ENCODE measurements around the gene SUSD1. TPM values are rescaled to one million over a fixed set of nuclear protein-coding genes. Genes with fewer than 3 reads are reported as not detected.

Gene SUSD1
- total and polyA plus RNA-seq, 4 donors: 1.2 to 19.0 (median 3.2) TPM

- H3K36me3 ChIP-seq (ENCODE audit: control insufficient read depth in 4 of 4, insufficient read depth in 3 of 4, low read depth in 1 of 4, low read length in 3 of 4): no peaks in the 10 kb centered on the region
- H3K4me1 ChIP-seq (ENCODE audit: control insufficient read depth in 4 of 4, insufficient read depth in 4 of 4, low read length in 3 of 4): peaks cover 0 to 9% (median 7%) of the 10 kb centered on the region in 4 donors
- WGBS: 98% methylated on average over 2 of the region's 2 CpGs
- no peak overlapping the region for H3K4me3 ChIP-seq (ENCODE audit: low read depth in 1 of 3, low read length in 3 of 3)
- no peaks in the 10 kb centered on the region for H3K27me3 ChIP-seq (ENCODE audit: control insufficient read depth in 4 of 4, insufficient read depth in 4 of 4, low read length in 3 of 4)
- TF ChIP-seq MAX (IDR thresholded peaks at IDR 0.05) (no peak), FOXA2 (IDR thresholded peaks at IDR 0.05) (no peak), HNF4G (IDR thresholded peaks at IDR 0.05) (no peak)
- H3K9ac ChIP-seq (ENCODE audit: low read depth in 1 of 2, low read length in 2 of 2): no peak overlapping the region
- H3K9me3 ChIP-seq (ENCODE audit: control insufficient read depth in 4 of 4, low read length in 3 of 4): no peaks in the 10 kb centered on the region
- no peak for DNase-seq (ENCODE audit: low spot score)
- no peak overlapping the region for H3K27ac ChIP-seq (ENCODE audit: low read depth in 1 of 2, low read length in 2 of 2)
Observed at GRCh38 chr9:112130347-112130746, 44.8 kb downstream of the SUSD1 start.

- WGBS: 94% methylated on average over 6 of the region's 6 CpGs
- no peaks in the 10 kb centered on the region for H3K27me3 ChIP-seq (ENCODE audit: control insufficient read depth in 4 of 4, insufficient read depth in 4 of 4, low read length in 3 of 4)
- no peak overlapping the region for H3K4me3 ChIP-seq (ENCODE audit: low read depth in 1 of 3, low read length in 3 of 3)
- no peak overlapping the region for H3K9ac ChIP-seq (ENCODE audit: low read depth in 1 of 2, low read length in 2 of 2)
- H3K36me3 ChIP-seq (ENCODE audit: control insufficient read depth in 4 of 4, insufficient read depth in 3 of 4, low read depth in 1 of 4, low read length in 3 of 4): no peaks in the 10 kb centered on the region
- H3K4me1 ChIP-seq (ENCODE audit: control insufficient read depth in 4 of 4, insufficient read depth in 4 of 4, low read length in 3 of 4): peaks cover 0 to 9% (median 7%) of the 10 kb centered on the region in 4 donors
- no peak overlapping the region for H3K27ac ChIP-seq (ENCODE audit: low read depth in 1 of 2, low read length in 2 of 2)
- no peak for DNase-seq (ENCODE audit: low spot score)
- H3K9me3 ChIP-seq (ENCODE audit: control insufficient read depth in 4 of 4, low read length in 3 of 4): no peaks in the 10 kb centered on the region
- TF ChIP-seq HNF4G (IDR thresholded peaks at IDR 0.05): no peak
- no peak for TF ChIP-seq REST (IDR thresholded peaks at IDR 0.05)
- no peak for TF ChIP-seq TAF1 (conservative IDR thresholded peaks at IDR 0.05)
- TF ChIP-seq YY1 (IDR thresholded peaks at IDR 0.05): no peak
- no peak for TF ChIP-seq RXRA (IDR thresholded peaks at IDR 0.05)
- no peak for TF ChIP-seq CTCF (IDR thresholded peaks at IDR 0.05; ENCODE audit: low read depth, low read length, missing input control)
- TF ChIP-seq ATF3 (IDR thresholded peaks at IDR 0.05): no peak
- no peak for TF ChIP-seq HNF4A (conservative IDR thresholded peaks at IDR 0.05)
- no peak for TF ChIP-seq GABPA (IDR thresholded peaks at IDR 0.05 in 1 of 2, conservative IDR thresholded peaks at IDR 0.05 in 1 of 2)
- no peak for TF ChIP-seq EGR1 (IDR thresholded peaks at IDR 0.05; ENCODE audit: low read depth in 2 of 2)
- TF ChIP-seq NR2F2 (IDR thresholded peaks at IDR 0.05): no peak
- no peak for TF ChIP-seq RAD21 (IDR thresholded peaks at IDR 0.05)
- TF ChIP-seq SP1 (IDR thresholded peaks at IDR 0.05): no peak
- TF ChIP-seq FOXA2 (IDR thresholded peaks at IDR 0.05): no peak
Observed at GRCh38 chr9:112129246-112129645, 45.9 kb downstream of the SUSD1 start.

Measured in liver (tissue), 9 donors.